Hepatocyte (in vitro differentiated cells): Measurements from ENCODE around the gene SLC39A11. TPM values are rescaled to one million over a fixed set of nuclear protein-coding genes. Genes with fewer than 3 reads are reported as not detected.

Source experiments
- DNase-seq: peaks from one replicate; pipeline ENCODE4 v3.0.0-alpha.2; 2016; ENCODE audit warnings: low spot score
- H2AFZ ChIP-seq: fragments of 200-600 bp; sonication (generic); 2 replicates; pipeline ENCODE4 v1.6.0; 2016; ENCODE audit warnings: antibody characterized with exemption, mild to moderate bottlenecking
- H3K27ac ChIP-seq: fragments of 200-600 bp; sonication (generic); 2 replicates; pipeline ENCODE4 v1.5.1; 2016; ENCODE audit warnings: mild to moderate bottlenecking
- H3K27me3 ChIP-seq: fragments of 200-600 bp; sonication (generic); 2 replicates; pipeline ENCODE4 v1.6.1; 2016
- H3K36me3 ChIP-seq: fragments of 200-600 bp; sonication (generic); replicated peaks from 2 replicates; pipeline ENCODE4 v1.5.1; 2016; ENCODE audit warnings: low read depth; ENCODE audit not compliant: insufficient read depth
- H3K4me1 ChIP-seq: fragments of 200-600 bp; sonication (generic); 2 replicates; pipeline ENCODE4 v1.5.1; 2016; ENCODE audit warnings: mild to moderate bottlenecking, moderate library complexity; ENCODE audit not compliant: insufficient read depth
- H3K4me2 ChIP-seq: fragments of 200-600 bp; sonication (generic); 2 replicates; pipeline ENCODE4 v1.6.0; 2016
- H3K4me3 ChIP-seq: fragments of 200-600 bp; sonication (generic); 2 replicates; pipeline ENCODE4 v1.5.1; 2016; ENCODE audit warnings: mild to moderate bottlenecking
- H3K79me2 ChIP-seq: fragments of 200-600 bp; sonication (generic); 2 replicates; pipeline ENCODE4 v1.6.0; 2017; ENCODE audit warnings: mild to moderate bottlenecking
- H3K9me2 ChIP-seq: fragments of 200-600 bp; sonication (generic); replicated peaks from 2 replicates; pipeline ENCODE4 v1.6.0; 2017; ENCODE audit warnings: mild to moderate bottlenecking; ENCODE audit not compliant: insufficient read depth
- H3K9me3 ChIP-seq: fragments of 200-600 bp; sonication (generic); 2 replicates; pipeline ENCODE4 v1.5.1; 2016; ENCODE audit warnings: low read depth, mild to moderate bottlenecking
- H4K20me1 ChIP-seq: fragments of 200-600 bp; sonication (generic); 2 replicates; pipeline ENCODE4 v1.6.0; 2016; ENCODE audit warnings: mild to moderate bottlenecking; ENCODE audit not compliant: insufficient read depth, poor library complexity, severe bottlenecking
- CTCF ChIP-seq: fragments of 200-600 bp; sonication (generic); IDR thresholded peaks from 2 replicates; pipeline ENCODE4 v1.5.1; 2016; ENCODE audit warnings: antibody characterized with exemption, mild to moderate bottlenecking; ENCODE audit not compliant: poor library complexity
- EZH2 ChIP-seq: fragments of 200-600 bp; sonication (generic); IDR thresholded peaks from 2 replicates; pipeline ENCODE4 v1.6.1; 2016; ENCODE audit warnings: antibody characterized with exemption, mild to moderate bottlenecking, borderline replicate concordance
- EZH2phosphoT487 ChIP-seq: fragments of 200-600 bp; sonication (generic); IDR thresholded peaks from one replicate; pipeline ENCODE4 v1.6.1; 2018; ENCODE audit warnings: antibody characterized with exemption, mild to moderate bottlenecking, low read depth, moderate library complexity; ENCODE audit not compliant: unreplicated experiment, severe bottlenecking
- whole genome bisulfite sequencing: methylation state at CpG from one replicate; pipeline ENCODE4 v1.1.6; 2016; ENCODE audit warnings: low lambda C conversion rate; ENCODE audit errors: missing lambda C conversion rate; 5-methylcytosine and 5-hydroxymethylcytosine counted together
- polyA plus RNA-seq: library from polyadenylated mRNA; unstranded; fragments of >200 nt; fragmentation: Nextera tagmentation; extraction: Ambion mirVana; gene quantifications from 2 replicates; pipeline ENCODE4 v1.2.1, GENCODE V29; 2016
- total RNA-seq: library from RNA; depleted of rRNA; stranded (reverse); fragments of >200 nt; gene quantifications from 2 replicates; pipeline ENCODE4 v1.2.3, GENCODE V29; 2014

SLC39A11 gene
- total and polyA plus RNA-seq, 2 experiments from 2014 or later = 37.7 to 39.1 TPM

GRCh38 chr17:72838068-72838467 lies 254.4 kb downstream of the SLC39A11 start:
- no peaks in the 10 kb centered on the region for H3K9me2 ChIP-seq
- no peaks in the 10 kb centered on the region for H3K36me3 ChIP-seq
- no peaks in the 10 kb centered on the region for H3K9me3 ChIP-seq
- DNase-seq = no peak
- no peaks in the 10 kb centered on the region for H3K4me1 ChIP-seq
- H3K79me2 ChIP-seq = no peaks in the 10 kb centered on the region
- TF ChIP-seq CTCF (no peak), EZH2 (no peak)
- H4K20me1 ChIP-seq = no peaks in the 10 kb centered on the region
- H2AFZ ChIP-seq = no peak overlapping the region
- WGBS = 95% methylated on average over 5 of the region's 5 CpGs
- no peak overlapping the region for H3K27ac ChIP-seq
- no peak overlapping the region for H3K4me3 ChIP-seq
- H3K27me3 ChIP-seq = no peaks in the 10 kb centered on the region
- H3K4me2 ChIP-seq = no peak overlapping the region

GRCh38 chr17:72837335-72837734 lies 255.2 kb downstream of the SLC39A11 start:
- no peaks in the 10 kb centered on the region for H3K27me3 ChIP-seq
- no peak for DNase-seq
- no peaks in the 10 kb centered on the region for H3K4me1 ChIP-seq
- no peaks in the 10 kb centered on the region for H3K36me3 ChIP-seq
- no peak overlapping the region for H3K4me2 ChIP-seq
- TF ChIP-seq EZH2 (no peak), CTCF (no peak), EZH2phosphoT487 (no peak)
- no peak overlapping the region for H2AFZ ChIP-seq
- H3K4me3 ChIP-seq = no peak overlapping the region
- H4K20me1 ChIP-seq = no peaks in the 10 kb centered on the region
- 75% methylated on average over 1 of the region's 1 CpG for WGBS
- no peaks in the 10 kb centered on the region for H3K79me2 ChIP-seq
- H3K27ac ChIP-seq = no peak overlapping the region
- no peaks in the 10 kb centered on the region for H3K9me2 ChIP-seq
- no peaks in the 10 kb centered on the region for H3K9me3 ChIP-seq

- H3K27me3 ChIP-seq = no peaks in the 10 kb centered on the region
- TF ChIP-seq EZH2phosphoT487 = no peak
- no peak for TF ChIP-seq EZH2
- TF ChIP-seq CTCF = no peak
- no peaks in the 10 kb centered on the region for H3K4me1 ChIP-seq
- H3K4me3 ChIP-seq = no peak overlapping the region
- H3K9me3 ChIP-seq = no peaks in the 10 kb centered on the region
- DNase-seq = no peak
- no peak overlapping the region for H2AFZ ChIP-seq
- H3K9me2 ChIP-seq = no peaks in the 10 kb centered on the region
- no peak overlapping the region for H3K27ac ChIP-seq
- WGBS = 91% methylated on average over 4 of the region's 4 CpGs
- H4K20me1 ChIP-seq = no peaks in the 10 kb centered on the region
- no peaks in the 10 kb centered on the region for H3K36me3 ChIP-seq
- no peaks in the 10 kb centered on the region for H3K79me2 ChIP-seq
- H3K4me2 ChIP-seq = no peak overlapping the region
These were observed 259.2 kb downstream of the SLC39A11 start for GRCh38 chr17:72833128-72833765.

GRCh38 chr17:72832306-72832705 lies 260.2 kb downstream of the SLC39A11 start:
- H4K20me1 ChIP-seq = no peaks in the 10 kb centered on the region
- no peak overlapping the region for H3K27ac ChIP-seq
- DNase-seq = no peak
- TF ChIP-seq CTCF (no peak), EZH2 (no peak), EZH2phosphoT487 (no peak)
- H3K9me2 ChIP-seq = no peaks in the 10 kb centered on the region
- no peaks in the 10 kb centered on the region for H3K4me1 ChIP-seq
- no peak overlapping the region for H3K4me3 ChIP-seq
- H3K27me3 ChIP-seq = no peaks in the 10 kb centered on the region
- H3K36me3 ChIP-seq = no peaks in the 10 kb centered on the region
- H2AFZ ChIP-seq = no peak overlapping the region
- 91% methylated on average over 6 of the region's 6 CpGs for WGBS
- no peaks in the 10 kb centered on the region for H3K9me3 ChIP-seq
- H3K4me2 ChIP-seq = no peak overlapping the region
- no peaks in the 10 kb centered on the region for H3K79me2 ChIP-seq
